NCI-H748 (cell line): ENCODE data around the gene ARHGEF17.
A peak's percentile ranks its signal among the peaks of the same experiment; 100 is the strongest.

ENCODE experiments used
- DNase-seq: peaks from one replicate; lab custom pipeline; 2025; ENCODE audit not compliant: unreplicated experiment; lab: John Stamatoyannopoulos, UW

Gene ARHGEF17

GRCh38 chr11:73391665-73392064, 83.6 kb downstream of the ARHGEF17 start:
- DNase-seq = no peak

DNA sequence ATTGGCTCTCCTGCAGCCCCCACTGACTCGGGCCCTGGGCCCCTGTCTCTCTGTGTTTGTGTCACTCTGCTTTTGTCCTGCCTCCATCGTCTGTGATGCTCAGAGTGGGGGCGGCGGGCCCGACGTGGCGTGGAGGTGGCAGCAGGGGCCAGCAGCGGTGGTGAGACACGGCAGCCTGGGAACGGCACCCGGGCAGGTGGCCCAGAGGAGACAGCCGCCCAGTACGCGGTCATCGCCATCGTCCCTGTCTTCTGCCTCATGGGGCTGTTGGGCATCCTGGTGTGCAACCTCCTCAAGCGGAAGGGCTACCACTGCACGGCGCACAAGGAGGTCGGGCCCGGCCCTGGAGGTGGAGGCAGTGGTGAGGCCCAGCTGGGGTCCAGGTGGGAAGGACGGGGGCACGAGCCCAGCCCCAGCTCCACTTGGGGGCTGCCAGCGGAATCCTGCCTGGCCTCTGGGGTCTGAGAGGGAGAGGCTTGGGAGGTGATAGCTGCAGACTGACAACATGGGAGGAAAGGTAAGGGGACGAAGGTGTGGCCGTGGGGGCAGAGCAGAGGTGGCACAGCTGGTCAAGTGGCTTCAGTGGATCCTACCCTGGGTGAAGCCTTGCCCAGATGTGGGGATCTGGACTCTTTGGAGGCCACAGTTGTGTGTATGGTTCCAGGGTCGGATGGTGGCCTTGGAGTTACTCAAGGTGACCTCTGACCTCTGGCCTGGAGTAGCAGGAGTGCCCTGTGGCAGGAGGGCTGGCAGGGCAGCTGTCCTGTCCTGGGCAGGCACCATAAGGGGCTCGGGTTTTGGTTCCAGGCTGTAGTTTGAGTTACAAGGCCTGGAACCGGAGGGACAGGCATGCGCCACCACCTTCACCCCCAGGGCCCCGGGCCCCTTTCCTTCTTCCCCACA, 84.3 kb downstream of the ARHGEF17 start:
- DNase-seq = no peak

- DNase-seq = no peak
These were observed 84.9 kb downstream of the ARHGEF17 start for GRCh38 chr11:73393011-73393380.

DNA sequence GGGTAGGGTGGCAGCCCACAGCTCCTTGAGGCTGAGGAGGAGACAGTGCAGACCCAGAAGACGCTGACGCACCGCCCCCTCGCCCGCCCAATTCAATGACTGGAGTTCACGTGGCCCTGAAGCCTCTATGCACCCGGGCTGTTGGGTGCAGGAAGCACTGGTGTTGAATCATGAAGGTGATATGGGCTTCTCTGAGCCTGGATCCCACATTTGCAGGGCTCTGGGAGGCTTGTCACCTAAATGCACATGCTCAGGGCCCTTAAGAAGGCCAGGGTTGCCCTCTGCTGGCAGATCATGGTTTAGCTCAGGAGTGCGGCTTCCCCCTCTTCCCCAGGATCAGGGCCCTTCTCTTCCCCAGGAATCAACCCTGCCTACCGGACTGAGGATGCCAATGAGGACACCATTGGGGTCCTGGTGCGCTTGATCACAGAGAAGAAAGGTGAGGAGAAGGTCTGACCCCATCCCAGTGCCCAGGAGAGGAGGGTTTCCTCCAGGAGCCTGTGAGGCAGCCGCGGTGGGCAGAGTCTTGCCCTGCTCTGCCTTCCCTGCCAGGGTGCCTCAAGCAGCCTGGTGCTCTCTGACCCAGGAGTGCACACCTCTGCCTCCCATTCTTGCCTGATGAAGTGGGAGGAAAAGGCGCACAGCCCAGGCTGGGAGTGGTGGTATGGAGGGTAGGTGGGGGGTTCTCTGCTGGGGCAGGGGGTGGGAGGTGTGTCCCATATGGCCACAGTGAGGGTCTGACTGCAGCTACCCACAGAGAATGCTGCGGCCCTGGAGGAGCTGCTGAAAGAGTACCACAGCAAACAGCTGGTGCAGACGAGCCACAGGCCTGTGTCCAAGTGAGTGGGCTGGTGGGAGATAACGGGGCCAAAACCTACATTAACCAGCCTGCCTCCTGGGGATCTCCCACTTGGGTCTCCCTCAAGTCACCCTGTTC, 85.7 kb downstream of the ARHGEF17 start:
- peak; percentile 73 for DNase-seq

DNA sequence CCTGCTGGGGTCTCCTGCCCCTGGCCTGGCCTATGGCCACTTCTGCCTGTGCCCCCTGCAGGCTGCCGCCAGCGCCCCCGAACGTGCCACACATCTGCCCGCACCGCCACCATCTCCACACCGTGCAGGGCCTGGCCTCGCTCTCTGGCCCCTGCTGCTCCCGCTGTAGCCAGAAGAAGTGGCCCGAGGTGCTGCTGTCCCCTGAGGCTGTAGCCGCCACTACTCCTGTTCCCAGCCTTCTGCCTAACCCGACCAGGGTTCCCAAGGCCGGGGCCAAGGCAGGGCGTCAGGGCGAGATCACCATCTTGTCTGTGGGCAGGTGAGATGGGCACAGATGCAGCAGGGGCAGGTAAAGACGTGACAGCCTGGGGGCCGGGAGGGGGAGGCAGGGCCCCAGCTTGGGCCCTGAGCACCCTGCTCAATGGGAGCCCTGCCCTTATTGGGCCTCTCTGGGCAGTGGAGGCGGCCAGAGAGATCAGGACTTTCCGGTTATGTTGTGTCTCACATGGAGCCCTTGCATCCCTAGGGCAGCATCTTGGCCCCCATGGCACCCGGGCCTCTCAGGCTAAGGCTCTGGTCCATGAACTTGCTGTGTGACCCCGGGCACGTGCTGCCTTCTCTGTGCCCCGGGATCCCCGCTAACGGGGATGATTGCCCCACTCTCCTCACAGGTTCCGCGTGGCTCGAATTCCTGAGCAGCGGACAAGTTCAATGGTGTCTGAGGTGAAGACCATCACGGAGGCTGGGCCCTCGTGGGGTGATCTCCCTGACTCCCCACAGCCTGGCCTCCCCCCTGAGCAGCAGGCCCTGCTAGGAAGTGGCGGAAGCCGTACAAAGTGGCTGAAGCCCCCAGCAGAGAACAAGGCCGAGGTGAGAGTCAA, 86.6 kb downstream of the ARHGEF17 start:
- no peak for DNase-seq

- no peak for DNase-seq
These were observed 87.5 kb downstream of the ARHGEF17 start for GRCh38 chr11:73395297-73396208.

- DNase-seq = no peak
These were observed 88.3 kb downstream of the ARHGEF17 start for GRCh38 chr11:73396251-73396930.

DNA sequence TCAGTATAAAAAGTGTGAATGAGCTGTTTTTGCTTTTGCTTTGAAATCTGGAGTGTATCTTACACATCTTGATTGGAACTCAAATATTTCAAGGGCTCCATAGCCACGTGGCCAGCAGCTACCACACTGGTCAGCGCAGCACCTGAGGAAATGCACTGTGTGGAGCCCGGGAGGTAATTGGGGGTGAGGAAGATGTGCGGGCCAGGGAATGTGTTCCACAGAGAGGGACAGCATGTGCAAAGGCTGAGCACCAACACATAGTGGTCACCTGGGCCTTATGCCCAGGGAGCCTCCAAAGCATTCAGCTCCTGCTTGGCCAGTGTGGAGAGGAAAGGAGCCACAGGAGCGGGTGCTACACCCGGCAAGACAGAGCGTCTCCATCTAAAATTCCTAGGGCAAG, 88.9 kb downstream of the ARHGEF17 start:
- DNase-seq = no peak

- no peak for DNase-seq
These were observed 89.5 kb downstream of the ARHGEF17 start for GRCh38 chr11:73397468-73398131.

DNA sequence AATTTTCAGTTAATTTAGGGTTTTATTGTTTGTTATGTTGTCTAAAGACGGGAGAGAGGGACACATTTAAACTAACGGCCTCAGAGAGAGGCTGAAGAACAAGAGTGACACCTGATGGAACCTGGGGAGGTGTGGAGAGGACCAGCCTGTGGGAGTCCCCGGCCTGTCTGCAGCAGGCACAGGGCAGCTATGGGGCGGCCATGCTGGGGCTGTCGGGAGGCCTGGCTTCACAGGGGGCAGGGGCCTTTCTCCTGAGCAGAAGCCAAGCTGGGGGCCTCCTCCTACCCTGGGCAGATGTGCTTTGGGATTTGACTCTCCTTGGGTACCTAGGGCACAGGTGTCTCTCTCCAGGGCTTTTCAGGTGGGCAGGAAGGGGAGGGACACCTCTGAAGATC, 90.1 kb downstream of the ARHGEF17 start:
- DNase-seq = no peak

DNA sequence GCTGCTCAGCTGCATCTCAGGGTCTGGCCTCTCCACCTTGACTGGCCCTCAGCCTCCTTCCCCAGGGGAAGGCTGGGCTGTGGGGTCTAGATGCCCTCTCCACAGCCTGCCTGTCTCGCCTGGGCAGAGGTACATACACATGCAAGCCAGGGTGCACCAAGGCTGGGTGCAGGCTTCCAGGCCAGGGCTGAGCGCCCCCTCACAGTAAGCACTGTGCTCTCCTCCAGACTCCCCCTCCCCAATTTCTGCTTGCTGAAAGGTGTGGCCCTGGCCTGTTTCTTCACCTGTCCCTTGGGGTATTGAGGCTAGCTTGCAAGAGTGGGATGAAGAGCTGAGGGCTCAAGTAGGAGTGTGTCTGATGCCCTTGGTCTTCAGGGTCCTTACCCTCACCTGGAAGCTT, 90.6 kb downstream of the ARHGEF17 start:
- DNase-seq = no peak

GRCh38 chr11:73399159-73399590, 91.1 kb downstream of the ARHGEF17 start:
- DNase-seq = no peak

GRCh38 chr11:73399636-73400035, 91.6 kb downstream of the ARHGEF17 start:
- DNase-seq = no peak

DNA sequence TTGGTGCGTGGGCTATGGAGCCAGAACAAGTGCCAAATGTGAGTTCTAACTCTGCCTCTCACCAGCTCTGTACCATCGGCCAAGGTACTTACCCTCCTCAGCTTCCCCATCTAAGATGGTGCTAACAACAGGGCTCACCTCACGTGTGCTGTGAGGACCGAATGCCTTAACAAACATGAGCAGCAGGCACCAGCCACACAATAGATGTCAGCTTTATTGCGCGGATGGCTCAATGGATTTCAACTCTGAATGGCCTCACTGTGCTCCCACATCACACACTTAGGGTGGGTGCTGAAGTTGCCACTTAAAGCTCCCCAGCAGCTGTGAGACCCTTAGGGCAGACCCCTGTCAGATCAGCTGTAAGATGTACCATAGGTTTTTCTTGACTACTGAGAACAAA, 92.2 kb downstream of the ARHGEF17 start:
- no peak for DNase-seq

- no peak for DNase-seq
These were observed 93.3 kb downstream of the ARHGEF17 start for GRCh38 chr11:73401217-73401923.

- no peak for DNase-seq
These were observed 94.1 kb downstream of the ARHGEF17 start for GRCh38 chr11:73401924-73402833.

- no peak for DNase-seq
These were observed 94.7 kb downstream of the ARHGEF17 start for GRCh38 chr11:73402834-73403185.
